Germinal center (tissue), 1 donor: Measurements from ENCODE around the gene WNT4.

Experiments
- DNase-seq: peaks from one replicate; pipeline ENCODE4 v3.0.0; 2012; ENCODE audit warnings: mixed read lengths, low spot score

WNT4 gene

GRCh38 chr1:22143065-22144033, at the start of gene WNT4:
Gene WNT4 (minus strand): TSS chr1:22143097. CDS start chr1:22142922, 175 bp downstream.
- DNase-seq = peak; percentile 48

GRCh38 chr1:22190731-22191130, 47.8 kb upstream of the WNT4 start:
- no peak for DNase-seq

- no peak for DNase-seq
Measured at GRCh38 chr1:22190251-22190650, 47.4 kb upstream of the WNT4 start.

- no peak for DNase-seq
Measured at GRCh38 chr1:22189619-22190018, 46.7 kb upstream of the WNT4 start.

- DNase-seq = no peak
Measured at GRCh38 chr1:22188914-22189313, 46.0 kb upstream of the WNT4 start.

GRCh38 chr1:22188436-22188835, 45.5 kb upstream of the WNT4 start:
- no peak for DNase-seq

GRCh38 chr1:22186311-22186710, 43.4 kb upstream of the WNT4 start:
- DNase-seq = no peak

GRCh38 chr1:22184892-22185612, 42.2 kb upstream of the WNT4 start:
- DNase-seq = no peak

GRCh38 chr1:22184454-22184853, 41.6 kb upstream of the WNT4 start:
- no peak for DNase-seq

- DNase-seq = no peak
Measured at GRCh38 chr1:22182715-22183114, 39.8 kb upstream of the WNT4 start.

- no peak for DNase-seq
Measured at GRCh38 chr1:22179197-22179803, 36.4 kb upstream of the WNT4 start.

- DNase-seq = no peak
Measured at GRCh38 chr1:22177354-22178003, 34.6 kb upstream of the WNT4 start.

GRCh38 chr1:22176258-22176657, 33.4 kb upstream of the WNT4 start:
- DNase-seq = no peak

- DNase-seq = no peak
Measured at GRCh38 chr1:22174446-22175220, 31.7 kb upstream of the WNT4 start.

GRCh38 chr1:22171951-22172715, 29.2 kb upstream of the WNT4 start:
- DNase-seq = no peak

- DNase-seq = no peak
Measured at GRCh38 chr1:22169816-22170215, 26.9 kb upstream of the WNT4 start.

- no peak for DNase-seq
Measured at GRCh38 chr1:22168412-22168973, 25.6 kb upstream of the WNT4 start.

- DNase-seq = no peak
Measured at GRCh38 chr1:22166439-22166838, 23.5 kb upstream of the WNT4 start.

- no peak for DNase-seq
Measured at GRCh38 chr1:22164841-22165808, 22.2 kb upstream of the WNT4 start.
